NCI-H2171 (cell line): Measurements from ENCODE around the gene APBA2.
"Not testable (repeated sequence)": the region's sequence is repeated elsewhere in the genome, so short reads cannot be mapped to it uniquely, and the experiment has no call there.

Source experiments
- DNase-seq: peaks from one replicate; lab custom pipeline; 2025; lab: John Stamatoyannopoulos, UW

Gene APBA2

DNA sequence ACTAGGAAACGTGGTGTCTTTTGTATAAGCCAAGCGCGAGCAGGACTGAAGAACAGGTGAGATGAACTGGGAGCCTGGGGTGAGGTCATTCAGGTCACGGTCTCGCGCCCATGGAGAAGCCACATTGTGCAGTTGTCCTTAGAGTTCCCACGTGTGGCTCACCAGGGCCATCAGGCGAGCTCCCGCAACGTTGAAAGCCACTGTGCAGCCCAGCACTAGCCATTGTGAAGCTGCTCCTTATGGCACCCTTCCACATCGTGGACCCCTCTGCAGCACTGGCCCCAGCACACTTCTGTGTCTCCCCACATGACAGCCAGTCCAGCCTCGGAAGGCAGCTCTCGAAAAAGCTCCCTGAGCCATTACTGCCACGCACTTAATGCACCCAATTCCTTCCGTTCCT, 7.6 kb upstream of the APBA2 start:
- no peak for DNase-seq

DNA sequence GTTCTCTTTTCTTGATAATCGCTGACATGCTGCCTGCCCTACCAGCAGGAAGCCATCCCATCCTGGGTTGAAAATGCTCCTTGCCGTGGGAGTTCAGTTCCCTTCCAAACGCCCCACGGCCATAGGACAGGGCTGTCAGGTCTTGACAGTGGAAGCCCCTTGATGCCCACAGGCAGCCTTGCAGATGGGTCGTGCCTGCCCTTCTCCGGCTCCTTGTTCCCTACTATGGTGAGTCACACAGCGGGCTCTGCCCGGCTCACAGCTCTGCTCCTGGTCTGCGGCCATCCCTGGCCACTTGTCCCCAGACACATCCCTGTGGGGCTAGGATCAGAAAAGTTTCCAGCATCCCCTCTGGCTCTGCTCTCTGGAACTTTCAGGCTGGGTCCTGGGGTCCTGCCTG, 6.2 kb upstream of the APBA2 start:
- no peak for DNase-seq

DNA sequence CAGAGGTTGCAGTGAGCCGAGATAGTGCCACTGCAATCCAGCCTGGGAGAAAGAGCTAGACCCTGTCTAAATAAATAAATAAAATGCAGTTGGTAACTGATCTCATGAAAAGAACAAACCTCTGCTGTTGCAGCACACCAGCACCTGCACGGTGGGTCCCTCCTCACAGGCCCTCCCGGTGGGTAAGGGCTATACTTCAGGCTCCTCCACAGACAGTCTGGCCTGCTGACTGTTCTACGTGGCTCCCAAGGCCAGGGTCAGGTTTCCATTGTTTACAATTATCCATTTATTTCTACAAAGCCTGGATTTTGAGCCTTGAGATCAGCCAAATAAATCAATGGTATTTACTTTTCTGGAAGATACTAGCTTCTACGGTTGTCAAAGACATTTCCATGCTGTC, 5.1 kb upstream of the APBA2 start:
- no peak for DNase-seq

DNA sequence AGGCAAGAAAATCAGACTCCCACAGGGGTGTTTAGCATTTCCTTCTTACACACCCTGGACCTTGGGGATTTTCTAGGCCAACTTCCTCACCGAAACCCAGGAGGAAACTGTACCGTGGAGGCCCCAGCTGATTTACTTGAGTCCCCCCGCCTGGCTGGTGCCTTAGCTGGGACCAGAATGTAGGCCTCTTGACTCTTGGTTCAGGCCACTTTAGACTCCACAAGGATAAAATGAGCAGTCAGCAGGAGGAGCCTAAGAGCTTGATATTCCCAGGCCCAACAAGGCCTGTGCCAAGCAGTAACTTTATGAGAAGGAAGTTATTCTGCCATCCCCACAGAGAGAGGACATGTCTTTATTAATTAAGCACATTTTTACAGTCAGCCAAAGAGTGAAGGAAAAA, 4.6 kb upstream of the APBA2 start:
- no peak for DNase-seq

DNA sequence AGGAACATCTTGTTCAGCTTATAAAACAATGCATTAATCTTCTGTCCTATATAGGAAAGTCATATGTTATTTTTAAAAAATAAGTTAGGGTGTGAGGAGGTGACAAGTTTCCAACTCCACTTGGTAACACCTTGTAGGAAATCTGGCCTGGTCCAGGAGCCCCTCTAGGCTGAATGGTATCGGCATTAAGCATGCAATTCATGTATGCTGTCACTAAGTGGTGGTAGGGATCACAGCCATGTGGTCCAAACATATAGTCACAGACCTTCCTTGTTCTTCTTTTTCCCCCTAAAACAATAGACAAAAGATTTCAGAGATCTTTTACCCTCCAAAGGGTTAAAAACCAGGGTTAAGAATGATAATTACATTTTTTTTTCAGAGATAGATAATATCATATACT, 4.2 kb upstream of the APBA2 start:
- no peak for DNase-seq

DNA sequence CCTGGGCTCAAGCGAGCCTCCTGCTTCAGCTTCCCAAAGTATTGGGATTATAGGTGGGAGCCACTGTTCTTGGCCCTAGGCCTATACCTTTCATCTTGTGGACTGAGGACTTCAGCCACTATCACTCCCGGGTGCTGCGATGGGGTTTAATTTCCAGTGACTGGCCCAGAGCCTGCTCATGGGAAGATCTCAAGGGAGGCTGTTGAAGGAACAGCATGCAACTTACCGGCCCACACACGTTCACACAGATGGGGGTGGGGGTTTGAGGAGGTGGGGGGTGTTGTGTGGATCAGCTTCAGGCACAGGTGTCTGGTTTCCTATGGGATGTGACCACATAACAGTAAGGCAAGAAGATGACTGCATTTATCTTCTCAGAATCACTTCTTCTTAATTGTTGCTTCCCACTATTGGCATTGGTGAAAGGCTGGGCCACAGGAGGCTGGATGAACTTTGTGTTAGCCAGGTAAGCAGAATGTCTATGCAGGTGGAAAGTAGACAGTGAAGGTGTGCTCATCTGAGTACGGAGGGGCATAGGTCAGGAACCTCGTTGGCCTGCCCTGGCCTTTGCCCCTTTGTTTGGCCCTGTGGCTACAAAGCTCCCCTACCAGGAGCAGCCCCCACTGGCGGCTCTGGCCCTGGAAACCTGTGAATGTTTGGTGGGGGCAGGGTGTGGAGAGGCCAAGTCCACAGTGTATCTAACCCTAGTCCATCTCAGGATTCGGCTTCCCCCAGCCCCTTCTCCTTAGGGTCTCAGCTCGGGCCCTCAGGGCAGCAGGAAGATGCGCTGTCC, 1.4 kb upstream of the APBA2 start:
- no peak for DNase-seq

DNA sequence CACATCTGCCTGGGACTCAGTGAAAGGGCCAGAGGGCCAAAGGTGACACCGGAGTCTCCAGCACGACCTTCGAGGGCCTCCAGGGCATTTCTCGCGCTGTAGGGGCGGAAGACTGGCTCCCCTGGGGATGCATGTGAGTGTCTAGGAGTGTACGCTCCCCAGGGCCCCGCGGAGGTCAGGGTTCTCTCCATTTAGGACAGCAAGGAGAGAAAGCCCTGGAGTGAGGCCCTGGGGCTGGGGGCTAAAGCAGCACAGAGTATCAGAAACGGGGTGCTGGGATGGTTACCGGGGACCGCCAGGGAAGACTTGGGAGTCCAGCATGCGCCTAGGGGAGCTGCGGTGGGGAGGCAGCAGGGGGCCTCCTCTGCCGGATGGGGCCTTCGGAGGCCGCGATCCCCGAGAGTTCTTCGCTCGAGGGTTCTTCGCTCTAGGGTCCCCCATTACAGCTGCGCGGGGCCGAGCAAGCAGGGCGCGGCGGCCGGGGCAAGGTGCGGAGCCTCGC, 595 bp upstream of the APBA2 start:
- DNase-seq: no peak

DNA sequence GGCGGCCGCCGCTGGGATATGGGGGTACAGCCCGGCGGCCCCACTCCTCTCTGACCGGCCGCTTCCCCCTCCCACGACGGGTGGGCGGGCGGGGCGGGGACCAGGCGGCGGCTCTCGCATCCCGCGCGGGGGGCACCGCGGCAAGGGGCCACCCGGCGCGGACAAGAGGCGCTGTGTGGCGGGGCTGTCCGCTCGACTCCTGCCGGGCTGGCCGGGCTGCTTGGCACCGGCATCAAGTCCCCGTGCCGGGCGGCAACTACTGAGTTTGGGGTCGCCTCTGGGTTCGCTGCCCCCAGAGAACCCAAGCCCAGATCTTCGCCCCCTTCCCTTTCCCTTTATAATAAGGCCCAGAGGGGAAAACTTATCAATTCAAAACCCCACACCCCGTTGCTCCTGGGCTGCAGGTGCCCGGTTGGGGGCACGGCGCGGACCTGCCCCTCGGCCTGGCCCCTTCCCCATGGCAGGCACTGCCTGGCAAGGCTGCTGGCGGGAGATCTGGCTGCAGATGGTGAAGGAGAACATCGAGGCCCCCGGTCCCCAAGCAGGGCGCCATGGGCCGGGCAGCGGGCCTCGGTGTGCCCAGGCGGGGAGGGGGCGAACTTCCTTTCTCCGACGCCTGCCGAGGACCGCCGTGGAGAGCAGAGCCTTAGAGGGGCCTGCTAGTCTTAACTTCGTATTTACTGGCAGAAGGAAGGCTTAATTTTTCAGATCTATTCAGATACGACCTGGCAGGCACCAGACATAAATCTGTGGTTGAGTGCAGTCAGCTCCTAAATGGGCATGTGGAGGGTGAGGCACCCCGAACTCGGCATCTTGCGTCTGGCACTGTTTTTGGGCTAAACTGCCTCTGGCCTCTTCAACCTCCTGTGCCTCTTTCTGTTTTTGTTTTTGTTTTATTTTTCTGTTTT, 911 bp downstream of the APBA2 start:
- DNase-seq: no peak

DNA sequence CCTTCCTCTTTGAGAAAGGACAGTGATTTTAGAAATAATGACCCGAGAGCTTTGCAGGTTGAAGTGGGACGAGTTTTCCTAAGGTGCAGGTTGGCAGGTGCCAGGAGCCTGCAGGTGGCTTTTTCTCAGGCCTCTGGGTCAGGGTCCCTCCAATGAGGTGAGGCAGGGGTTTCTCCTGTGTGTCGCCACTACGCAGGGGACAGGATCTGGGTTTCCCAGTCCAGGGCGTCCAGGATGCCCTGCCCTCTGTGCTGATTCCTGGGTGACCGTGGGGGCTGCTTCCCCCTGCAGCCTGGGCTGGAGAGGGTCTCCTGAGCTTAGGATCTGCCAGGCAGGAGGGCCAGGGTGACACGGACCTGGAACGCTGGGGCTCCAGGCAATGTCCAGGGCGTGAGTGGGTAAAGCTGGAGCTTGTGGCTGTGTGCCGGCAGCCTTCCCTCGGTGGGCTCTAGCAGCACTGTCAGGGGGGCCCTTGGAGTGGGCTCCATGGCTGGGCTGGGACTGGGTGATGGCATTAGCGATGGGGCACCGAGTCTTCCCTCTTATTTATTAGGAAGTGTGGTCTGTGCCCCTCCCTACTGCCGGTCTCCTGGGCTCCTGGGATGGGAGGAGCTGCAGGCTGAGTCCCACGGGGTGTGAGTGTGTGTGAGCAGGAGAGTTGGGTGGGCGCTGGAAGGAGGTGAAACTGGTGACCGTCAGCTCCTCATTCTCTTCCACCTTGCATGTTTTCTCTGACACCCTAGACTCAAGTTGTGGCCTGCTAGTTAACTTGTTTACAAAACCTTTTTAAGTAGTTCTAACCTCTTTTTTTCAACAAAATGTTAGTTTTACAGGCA, 1.8 kb downstream of the APBA2 start:
- DNase-seq: no peak

DNA sequence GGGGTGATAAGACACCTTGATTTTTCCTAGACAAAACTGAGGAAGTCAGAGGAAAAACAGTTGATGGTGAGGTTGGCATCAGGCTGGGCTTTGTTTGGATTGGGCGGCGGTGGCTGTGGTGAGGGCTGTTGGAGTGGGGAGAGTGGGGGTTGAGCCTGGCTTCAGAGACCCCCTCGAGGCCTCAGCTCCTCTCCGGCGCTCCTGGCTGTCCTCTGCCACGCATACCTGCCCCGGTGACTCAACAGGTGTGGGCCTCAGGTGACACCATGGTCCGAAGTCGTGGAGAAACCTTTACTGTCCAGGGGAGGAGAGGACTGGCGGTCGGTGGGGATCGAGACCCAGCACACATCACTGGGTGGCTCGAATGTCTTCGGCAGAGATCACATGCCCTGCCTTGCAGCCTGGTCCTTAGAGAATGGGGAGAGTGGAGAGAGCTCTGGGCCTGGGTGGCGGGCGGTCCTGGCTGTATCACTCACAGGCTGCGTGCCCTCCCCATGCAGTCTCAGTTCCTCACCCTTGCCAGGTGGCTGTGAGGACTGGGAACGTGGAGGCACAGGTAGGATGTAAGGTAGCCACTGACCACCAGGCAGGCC, 2.6 kb downstream of the APBA2 start:
- no peak for DNase-seq

DNA sequence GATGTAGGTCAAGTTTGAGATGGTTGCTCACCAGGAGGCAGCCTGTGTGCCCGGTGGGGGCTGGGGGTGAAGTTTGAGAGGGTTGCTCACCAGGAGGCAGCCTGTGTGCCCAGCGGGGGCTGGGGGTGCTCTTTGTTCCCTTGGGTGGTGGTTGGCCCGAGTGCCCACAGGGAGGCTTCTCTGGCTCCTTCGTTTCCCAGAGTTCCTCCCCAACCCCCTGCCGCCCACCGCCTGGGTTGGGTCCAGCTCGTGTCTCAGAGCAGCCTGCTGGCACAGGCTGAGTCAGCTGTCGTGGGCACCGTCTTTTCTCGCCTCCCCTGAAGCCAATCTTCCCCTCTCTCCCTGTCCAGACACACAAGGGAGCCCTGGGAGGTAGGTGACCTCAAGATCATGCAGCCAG, 3.1 kb downstream of the APBA2 start:
- DNase-seq: no peak

DNA sequence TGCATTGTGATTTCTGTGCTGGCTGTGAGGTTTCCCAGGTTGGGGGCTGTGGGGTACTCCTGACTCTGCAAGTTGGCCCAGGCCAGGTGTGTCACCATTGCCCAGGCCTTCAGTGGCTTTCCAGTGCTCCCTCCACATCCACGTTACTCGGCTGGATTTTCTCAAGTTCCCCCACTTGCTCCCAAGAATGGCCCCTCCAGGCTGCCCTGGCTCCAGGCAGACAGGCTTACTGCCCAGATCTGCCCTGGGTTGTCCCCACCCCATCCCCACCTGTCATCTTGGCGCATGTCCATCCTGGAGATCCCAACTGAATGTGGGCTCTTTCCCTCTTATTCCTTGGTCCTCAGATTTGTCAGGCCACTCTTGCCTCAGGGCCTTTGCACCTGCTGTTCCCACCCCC, 3.6 kb downstream of the APBA2 start:
- no peak for DNase-seq

DNA sequence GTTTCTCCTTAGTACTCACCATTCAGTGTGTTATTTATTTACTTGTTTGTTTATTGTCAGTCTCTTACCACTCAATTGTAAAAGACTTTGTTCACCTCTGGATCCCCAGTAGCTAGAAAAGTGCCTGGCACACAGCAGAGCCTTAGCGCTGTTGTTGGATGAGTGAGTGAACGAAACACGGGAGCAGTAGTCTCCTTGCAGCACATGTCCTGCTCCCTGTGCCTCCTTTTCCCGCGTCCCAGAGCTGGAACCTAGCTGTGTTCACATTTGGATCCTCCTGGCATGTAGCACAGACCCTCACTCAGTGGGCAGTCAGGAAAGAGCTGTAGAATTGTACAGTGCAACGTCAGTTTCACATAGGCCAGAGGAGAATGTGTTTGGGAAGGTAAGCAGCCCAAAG, 4.1 kb downstream of the APBA2 start:
- DNase-seq: not testable (repeated sequence)

DNA sequence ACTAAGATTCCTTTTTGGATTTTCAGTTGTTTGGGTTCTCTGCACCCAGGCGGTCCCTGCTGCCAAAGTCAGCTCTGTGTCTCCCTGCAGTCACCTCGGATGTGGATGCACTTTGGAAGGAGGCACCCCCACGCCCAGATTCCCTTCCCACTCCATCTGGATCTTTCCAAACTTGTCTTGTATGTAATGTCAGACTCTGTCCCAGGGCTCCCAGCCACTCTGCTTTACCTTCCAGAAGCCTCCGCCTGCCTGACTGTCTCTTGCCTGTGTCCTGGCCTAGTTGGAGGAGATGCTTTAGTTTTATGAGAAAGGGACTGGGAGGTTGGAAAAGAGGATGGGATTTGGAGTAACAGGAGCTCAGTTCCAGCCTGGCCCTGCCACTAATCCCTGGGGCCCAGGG, 4.5 kb downstream of the APBA2 start:
- DNase-seq: not testable (repeated sequence)

DNA sequence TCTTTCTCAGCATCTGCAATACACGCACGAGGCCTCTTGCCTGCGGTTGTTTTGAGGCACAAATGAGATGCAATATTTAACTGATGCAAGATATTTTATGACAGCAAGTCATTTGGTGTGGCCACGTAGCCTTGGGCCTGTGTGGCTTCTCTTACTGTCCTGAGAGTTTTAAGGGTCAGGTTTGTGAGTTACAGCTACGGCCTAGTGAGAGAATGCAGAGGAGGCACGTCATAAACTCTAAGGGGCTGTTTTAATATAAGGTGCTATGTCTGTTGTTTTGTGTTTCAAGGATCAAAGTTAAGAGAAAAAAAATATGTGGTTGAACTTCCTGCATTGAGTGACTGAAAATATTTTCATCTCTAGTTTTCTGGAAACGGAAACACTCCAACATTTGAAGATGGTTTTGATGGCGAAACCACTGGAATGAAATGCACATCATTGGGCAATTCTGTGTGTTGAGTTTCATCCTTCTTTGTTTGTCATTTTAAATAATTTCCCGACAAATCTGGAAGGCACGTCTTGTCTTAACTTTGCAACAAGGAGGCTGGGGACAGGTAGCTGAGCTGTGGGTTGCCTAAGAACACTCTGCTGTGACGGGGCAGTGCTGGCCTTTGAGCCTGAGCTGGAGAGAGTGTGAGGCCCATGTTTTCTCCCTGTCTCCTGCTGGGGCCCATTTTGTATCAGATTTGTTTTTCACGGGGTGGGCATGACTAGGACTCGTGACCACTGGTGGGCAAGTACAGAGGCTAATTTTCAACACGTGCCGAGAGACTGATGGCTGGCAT, 5.1 kb downstream of the APBA2 start:
- DNase-seq: no peak

DNA sequence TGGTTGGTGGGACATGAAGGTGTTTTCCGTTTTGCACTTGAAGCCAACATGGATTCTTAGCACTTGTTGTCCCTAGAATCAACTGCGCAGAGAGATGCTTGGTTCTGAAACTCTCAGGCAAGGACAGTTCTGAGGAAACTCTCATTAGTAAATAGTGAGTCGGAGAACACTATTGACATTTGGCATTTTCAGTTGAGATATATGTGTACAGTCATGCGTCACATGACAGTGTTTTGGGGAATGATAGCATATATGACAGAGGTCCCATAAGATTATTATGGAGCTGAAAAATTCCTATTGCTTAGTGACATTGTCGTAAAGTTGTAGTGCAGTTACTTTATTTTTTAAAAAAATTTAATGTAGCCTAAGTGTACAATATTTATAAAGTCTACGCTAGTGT, 5.8 kb downstream of the APBA2 start:
- DNase-seq: no peak

DNA sequence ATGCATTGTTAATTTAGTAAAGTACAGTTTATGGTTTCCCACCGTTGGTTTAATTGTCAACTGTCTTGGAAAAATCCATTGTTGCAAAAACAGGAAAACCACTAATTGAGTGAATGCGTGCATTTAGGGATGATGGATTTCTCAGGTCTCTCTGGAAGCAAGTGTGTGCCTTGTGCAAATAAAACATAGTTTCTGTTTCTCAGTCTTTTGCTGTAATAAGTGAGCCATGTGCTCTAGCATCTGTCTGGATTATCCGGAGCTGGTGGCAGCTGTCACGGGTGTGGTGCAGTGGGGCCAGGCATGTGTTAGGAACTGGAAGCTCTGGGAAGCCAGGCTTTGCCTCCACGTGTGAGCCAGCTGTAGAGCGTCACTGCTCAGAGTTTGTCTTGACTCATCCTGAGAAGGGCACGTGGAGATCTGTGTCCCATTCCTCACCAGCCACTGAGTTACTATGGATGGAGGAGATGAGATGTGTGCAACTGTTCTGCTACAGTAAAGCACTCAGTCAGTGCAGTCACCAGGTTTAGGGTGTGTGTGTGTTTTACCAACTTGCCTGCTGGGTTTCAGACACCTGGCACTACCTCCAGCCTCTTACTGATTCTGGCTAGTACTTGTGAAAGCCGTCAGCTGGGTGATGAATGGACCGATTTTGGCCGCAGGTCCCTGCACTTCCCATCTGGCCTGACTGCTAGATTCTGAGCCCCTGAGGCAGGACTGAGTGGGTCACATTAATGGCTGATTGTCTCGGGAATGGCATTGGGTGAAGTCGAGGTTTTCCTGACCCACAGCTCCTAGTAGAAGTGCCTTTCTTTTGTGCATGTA, 7.2 kb downstream of the APBA2 start:
- no peak for DNase-seq

DNA sequence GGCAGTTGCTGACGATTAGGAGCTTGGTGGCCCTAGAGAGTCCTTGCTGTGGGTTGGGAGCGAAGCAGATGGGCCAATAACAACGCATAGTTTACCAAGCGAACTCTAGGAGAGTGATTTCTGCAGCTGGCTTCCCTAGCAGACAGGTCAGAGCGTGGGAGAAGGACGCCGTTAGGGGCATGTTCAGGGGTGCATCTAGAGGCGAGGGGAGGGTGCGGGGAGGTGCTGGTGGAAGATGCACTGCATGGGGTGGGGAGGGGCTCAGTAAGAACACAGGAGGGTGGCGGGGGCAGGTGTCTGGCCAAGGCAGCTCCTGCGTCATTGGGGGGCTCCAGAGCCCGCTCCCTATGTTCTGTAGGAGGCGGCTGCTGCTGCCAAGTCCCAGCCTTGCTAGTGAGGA, 8.9 kb downstream of the APBA2 start:
- no peak for DNase-seq

DNA sequence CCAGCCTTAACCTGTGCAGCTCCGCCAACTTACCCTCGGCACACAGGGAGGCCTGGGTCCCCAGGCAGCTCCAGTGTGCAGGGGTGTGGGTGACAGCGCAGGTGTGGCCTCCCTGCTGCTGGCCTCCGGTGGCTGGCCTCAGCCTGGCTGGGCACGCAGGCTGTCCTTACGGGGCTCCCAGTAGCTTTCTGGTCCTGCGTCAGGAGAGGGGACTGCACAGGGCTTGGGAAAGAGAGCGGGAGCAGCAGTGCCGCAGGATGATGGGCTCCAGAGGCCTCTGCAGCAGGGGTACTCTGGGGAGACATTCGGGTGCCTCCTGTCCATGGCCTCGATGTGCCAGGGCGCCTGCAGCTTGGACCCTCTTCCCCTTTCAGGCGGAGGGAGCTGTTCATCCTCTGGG, 9.4 kb downstream of the APBA2 start:
- no peak for DNase-seq

DNA sequence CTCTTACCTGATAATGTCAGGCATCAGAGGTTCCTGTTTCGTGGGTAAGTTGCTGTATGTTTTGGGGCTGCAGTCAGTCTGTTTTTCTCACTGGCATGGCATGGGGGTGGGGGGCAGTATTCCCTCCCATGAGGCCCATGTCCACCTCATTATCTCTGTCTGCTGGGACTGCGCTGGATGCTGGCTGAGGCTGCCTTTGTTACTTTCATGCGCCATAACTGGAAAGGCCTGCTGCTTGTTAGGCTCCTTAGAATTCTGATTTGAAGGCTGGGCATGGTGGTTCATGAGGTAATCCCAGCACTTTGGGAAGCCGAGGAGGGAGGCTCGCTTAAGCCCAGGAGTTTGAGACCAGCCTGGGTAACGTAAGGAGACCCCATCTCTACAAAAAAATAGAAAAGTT, 9.8 kb downstream of the APBA2 start:
- no peak for DNase-seq
